Thoracic aorta endothelial cell (primary cell): ENCODE measurements around the gene OR1D2. TPM values are rescaled to one million over a fixed set of nuclear protein-coding genes. Genes with fewer than 3 reads are reported as not detected.

Source experiments
- total RNA-seq: library from RNA; depleted of rRNA; stranded (reverse); fragments of >200 nt; gene quantifications from 2 replicates; pipeline ENCODE4 v1.2.3, GENCODE V29; 2012

The OR1D2 gene, protein sequence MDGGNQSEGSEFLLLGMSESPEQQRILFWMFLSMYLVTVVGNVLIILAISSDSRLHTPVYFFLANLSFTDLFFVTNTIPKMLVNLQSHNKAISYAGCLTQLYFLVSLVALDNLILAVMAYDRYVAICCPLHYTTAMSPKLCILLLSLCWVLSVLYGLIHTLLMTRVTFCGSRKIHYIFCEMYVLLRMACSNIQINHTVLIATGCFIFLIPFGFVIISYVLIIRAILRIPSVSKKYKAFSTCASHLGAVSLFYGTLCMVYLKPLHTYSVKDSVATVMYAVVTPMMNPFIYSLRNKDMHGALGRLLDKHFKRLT
- not detected in 2 replicates for total RNA-seq

DNA sequence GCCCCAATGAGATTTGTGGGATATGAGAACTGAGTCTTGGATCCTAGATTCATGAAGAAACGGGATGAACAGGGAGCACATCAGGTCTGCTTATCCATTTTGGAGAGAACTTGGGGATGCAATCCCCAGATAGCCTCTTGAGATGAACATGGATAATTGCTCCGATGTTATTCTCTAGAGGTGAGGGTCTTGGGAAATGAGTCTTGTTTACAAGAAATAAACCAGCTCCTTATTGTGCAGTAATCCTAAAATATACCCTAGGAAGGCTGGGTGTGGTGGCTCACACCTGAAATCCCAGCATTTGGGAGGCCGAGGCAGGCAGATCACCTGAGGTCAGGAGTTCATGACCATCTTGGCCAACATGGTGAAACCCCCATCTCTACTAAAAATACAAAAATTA lies at the start of gene OR1D2:
OR1D2 (minus strand) TSS at position 101 of the 400 bp plus-strand sequence. CDS start 11,426 bp downstream, outside the sequence.

DNA sequence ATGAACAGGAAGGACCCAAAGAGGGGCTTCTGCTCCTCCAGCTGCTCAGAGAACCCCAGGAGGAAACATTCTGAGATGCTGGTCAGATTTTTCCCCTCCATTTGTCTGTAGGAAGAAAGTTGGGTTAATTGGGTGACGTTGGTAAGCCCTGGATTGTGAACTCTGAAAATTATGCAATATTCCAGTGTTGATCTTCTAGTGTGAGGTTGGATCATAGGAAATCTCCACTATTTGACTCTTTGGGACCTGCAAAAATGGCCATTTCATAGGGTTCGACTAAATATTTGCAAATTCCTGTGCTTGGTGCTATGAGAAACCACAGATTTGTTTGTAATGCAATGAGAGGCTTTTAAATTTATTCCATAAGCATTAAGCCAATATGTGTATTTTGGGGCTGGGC lies 23.2 kb upstream of the OR1D2 start, which contains the start of gene OR1G1:
OR1G1 (minus strand) TSS at position 101 of the 400 bp plus-strand sequence; CDS start at position 101, 0 bp downstream.

DNA sequence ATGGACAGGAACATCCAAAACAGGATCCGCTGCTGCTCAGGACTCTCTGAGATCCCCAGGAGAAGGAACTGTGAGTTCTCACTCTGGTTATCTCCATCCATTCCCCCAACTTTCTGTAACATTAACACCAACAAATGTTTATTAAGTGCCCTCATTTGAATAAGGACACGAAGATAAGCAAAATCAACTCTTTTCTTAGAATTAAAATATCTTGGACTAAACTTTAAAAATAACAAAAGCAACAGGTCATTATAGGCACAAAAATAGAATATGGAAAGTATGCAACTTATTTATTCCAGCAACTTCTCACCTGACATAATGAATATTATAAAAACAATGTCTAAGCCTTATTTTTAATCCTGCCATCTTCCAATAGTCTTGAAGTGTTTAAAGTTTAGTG lies 40.7 kb downstream of the OR1D2 start, which contains the start of gene OR1D5:
OR1D5 (minus strand) TSS at position 101 of the 400 bp plus-strand sequence; CDS start at position 101, 0 bp downstream.

Other genes with a start within 250 kb of the OR1D2 start
- gene OR1D5, start 40.8 kb downstream of the OR1D2 start, total RNA-seq = not detected in 2 replicates
- gene OR1G1, start 23.1 kb upstream of the OR1D2 start, total RNA-seq = not detected in 2 replicates
- gene OR1A2, start 93.1 kb upstream of the OR1D2 start, total RNA-seq = not detected in 2 replicates
- gene OR1A1, start 103.2 kb upstream of the OR1D2 start, total RNA-seq = not detected in 2 replicates
- not detected in 2 replicates for gene OR3A1, start 193.9 kb upstream of the OR1D2 start, total RNA-seq